Ectodermal cell (in vitro differentiated cells): ENCODE measurements around the gene LGR4.

Experiments
- H3K27ac ChIP-seq: 2 replicates; pipeline ENCODE4 v1.7.0; 2013; ENCODE audit warnings: mild to moderate bottlenecking, low read depth, low read length; ENCODE audit not compliant: insufficient read depth, poor library complexity, severe bottlenecking
- H3K27me3 ChIP-seq: 2 replicates; pipeline ENCODE4 v1.7.0; 2013; ENCODE audit warnings: mild to moderate bottlenecking, low read length; ENCODE audit not compliant: insufficient read depth, control insufficient read depth, poor library complexity, severe bottlenecking
- H3K36me3 ChIP-seq: one replicate; pipeline ENCODE4 v1.7.0; 2013; ENCODE audit warnings: low read length; ENCODE audit not compliant: control insufficient read depth, insufficient read depth
- H3K4me1 ChIP-seq: one replicate; pipeline ENCODE4 v1.7.0; 2013; ENCODE audit warnings: low read length; ENCODE audit not compliant: control insufficient read depth, insufficient read depth
- H3K4me3 ChIP-seq: 2 replicates; pipeline ENCODE4 v1.7.0; 2013; ENCODE audit warnings: low read depth, low read length, control low read depth; ENCODE audit not compliant: insufficient read depth
- H3K9me3 ChIP-seq: 2 replicates; pipeline ENCODE4 v1.7.0; 2013; ENCODE audit warnings: mild to moderate bottlenecking, low read length, moderate library complexity; ENCODE audit not compliant: control insufficient read depth
- WGBS, 2 experiments: methylation state at CpG; one replicate each; pipeline ENCODE4 v1.1.7; 2013; ENCODE audit warnings: missing lambda C conversion rate in 2 of 2; 5-methylcytosine and 5-hydroxymethylcytosine counted together

The LGR4 gene

DNA sequence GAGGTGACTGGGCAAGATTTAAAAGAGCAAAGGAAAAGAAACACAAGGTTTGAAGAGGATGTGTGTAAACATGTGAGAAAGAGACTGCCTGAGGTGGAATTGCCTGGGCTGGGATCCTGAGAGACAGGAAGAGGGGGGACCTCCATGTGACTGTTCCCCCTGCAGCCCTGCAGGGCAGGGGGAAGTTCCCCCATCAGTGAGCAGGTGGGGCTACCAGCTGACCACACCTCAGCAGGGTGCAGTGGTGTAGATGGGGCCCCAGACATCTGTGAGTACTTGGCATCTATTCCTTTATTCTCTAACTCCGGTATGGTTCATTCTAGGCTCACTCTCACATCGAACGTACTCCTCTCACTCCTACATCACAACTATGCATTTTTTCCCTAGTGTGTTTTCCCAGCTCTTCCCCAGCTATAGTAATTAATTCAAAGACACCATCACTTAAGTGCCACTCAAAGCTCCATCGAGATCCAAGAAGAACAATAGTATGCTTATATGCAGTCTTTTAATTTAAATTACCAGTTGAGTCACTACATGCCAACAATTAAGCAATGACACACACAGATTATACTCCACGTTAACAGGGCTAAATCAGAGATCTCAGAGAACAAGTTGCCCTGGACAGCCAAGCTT lies 42.7 kb downstream of the LGR4 start:
- no peak overlapping the region for H3K27ac ChIP-seq
- no peak overlapping the region for H3K4me3 ChIP-seq
- no peaks in the 10 kb centered on the region for H3K27me3 ChIP-seq
- H3K9me3 ChIP-seq = no peaks in the 10 kb centered on the region
- 74 to 77% methylated on average over 4 to 5 of the region's 5 CpGs for WGBS, 2 experiments
- peaks cover 15% of the 10 kb centered on the region for H3K4me1 ChIP-seq
- H3K36me3 ChIP-seq = no peaks in the 10 kb centered on the region

- H3K4me1 ChIP-seq = peaks cover 34% of the 10 kb centered on the region
- whole genome bisulfite sequencing, 2 experiments = 93 to 94% methylated on average over 7 of the region's 7 CpGs
- H3K9me3 ChIP-seq = no peaks in the 10 kb centered on the region
- H3K36me3 ChIP-seq = no peaks in the 10 kb centered on the region
- no peak overlapping the region for H3K4me3 ChIP-seq
- H3K27me3 ChIP-seq = no peaks in the 10 kb centered on the region
- H3K27ac ChIP-seq = no peak overlapping the region
Observed at GRCh38 chr11:27427183-27427980, 45.2 kb downstream of the LGR4 start.

DNA sequence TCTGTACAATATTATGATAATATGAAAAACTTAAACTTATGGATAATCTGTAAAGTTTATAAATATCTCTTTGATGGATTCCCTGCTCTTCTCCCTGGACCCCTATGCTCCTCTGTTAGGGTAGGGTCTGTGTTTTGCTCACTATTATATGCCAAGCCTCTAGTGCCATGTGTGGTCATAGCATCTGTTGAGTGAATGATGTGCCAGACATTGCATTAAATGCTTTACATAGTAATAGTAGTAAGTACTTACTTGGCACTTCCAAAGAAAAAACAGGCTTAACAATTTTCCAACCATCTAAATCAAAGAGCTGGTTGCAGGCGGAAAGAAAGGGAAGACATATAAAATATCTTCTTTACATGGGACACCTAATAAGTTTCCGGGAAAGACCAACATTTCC lies 46.8 kb downstream of the LGR4 start:
- peaks cover 38% of the 10 kb centered on the region for H3K4me1 ChIP-seq
- no peaks in the 10 kb centered on the region for H3K36me3 ChIP-seq
- no peaks in the 10 kb centered on the region for H3K27me3 ChIP-seq
- H3K27ac ChIP-seq = no peak overlapping the region
- 91 to 94% methylated on average over 2 of the region's 2 CpGs for WGBS, 2 experiments
- H3K9me3 ChIP-seq = no peaks in the 10 kb centered on the region
- no peak overlapping the region for H3K4me3 ChIP-seq

DNA sequence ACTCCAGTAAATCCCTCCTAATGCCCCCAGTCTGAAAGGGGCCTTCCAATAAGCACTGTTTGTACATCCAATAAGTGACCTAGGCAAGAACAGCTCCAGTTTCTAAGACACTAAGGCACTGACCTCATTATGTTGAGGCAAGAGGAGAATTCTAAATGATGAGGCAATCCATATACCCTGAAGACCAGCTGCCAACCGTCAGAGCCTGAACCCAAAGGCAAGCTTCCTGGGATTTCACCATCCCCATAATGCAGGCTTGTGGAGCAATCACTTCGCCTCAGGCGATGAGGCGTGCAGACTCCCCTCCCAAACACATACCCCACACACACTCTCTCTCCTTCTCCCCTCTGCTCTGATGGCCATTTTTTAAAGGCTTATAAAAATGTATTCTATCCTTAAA lies 49.5 kb downstream of the LGR4 start:
- H3K9me3 ChIP-seq = no peaks in the 10 kb centered on the region
- no peaks in the 10 kb centered on the region for H3K36me3 ChIP-seq
- no peaks in the 10 kb centered on the region for H3K27me3 ChIP-seq
- 68 to 78% methylated on average over 4 of the region's 4 CpGs for WGBS, 2 experiments
- no peak overlapping the region for H3K4me3 ChIP-seq
- peaks cover 32% of the 10 kb centered on the region for H3K4me1 ChIP-seq
- H3K27ac ChIP-seq = peak overlapping the region; percentile 45

DNA sequence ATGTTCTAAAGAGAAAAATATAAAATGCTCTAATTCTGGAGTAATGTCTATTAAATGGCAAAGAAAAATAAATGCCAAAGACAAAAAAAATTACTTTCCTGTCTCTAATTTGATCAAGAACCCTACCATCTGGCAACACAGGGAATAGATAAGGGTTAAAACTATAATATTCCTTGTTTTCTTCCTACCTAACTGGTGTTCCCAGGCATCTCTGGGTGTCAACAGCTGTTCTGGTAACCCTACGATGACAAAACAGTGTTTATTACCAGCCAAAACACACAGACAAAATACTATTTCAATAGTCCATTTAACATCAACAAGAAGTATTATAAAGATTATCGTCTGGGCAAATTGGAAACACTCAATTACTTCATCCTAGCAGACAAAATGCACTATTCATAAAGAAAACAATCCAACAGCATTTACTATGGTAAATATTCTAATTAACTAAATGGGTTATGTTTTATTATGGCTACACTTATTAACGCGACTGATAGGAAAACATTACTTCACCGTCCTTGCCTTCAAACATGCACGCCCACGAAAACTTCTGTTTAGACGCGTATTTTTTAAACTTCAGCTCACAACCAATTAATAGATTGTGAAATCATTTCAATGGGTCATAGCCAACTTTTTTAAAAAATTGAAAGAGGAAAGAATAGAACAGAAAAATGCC lies 50.6 kb downstream of the LGR4 start:
- Histone ChIP-seq H3K27me3 (no peaks in the 10 kb centered on the region), H3K9me3 (no peaks in the 10 kb centered on the region), H3K36me3 (no peaks in the 10 kb centered on the region), H3K4me1 (peaks cover 34% of the 10 kb centered on the region), H3K27ac (no peak overlapping the region), H3K4me3 (no peak overlapping the region)
- WGBS, 2 experiments = 86 to 91% methylated on average over 4 to 9 of the region's 9 CpGs

DNA sequence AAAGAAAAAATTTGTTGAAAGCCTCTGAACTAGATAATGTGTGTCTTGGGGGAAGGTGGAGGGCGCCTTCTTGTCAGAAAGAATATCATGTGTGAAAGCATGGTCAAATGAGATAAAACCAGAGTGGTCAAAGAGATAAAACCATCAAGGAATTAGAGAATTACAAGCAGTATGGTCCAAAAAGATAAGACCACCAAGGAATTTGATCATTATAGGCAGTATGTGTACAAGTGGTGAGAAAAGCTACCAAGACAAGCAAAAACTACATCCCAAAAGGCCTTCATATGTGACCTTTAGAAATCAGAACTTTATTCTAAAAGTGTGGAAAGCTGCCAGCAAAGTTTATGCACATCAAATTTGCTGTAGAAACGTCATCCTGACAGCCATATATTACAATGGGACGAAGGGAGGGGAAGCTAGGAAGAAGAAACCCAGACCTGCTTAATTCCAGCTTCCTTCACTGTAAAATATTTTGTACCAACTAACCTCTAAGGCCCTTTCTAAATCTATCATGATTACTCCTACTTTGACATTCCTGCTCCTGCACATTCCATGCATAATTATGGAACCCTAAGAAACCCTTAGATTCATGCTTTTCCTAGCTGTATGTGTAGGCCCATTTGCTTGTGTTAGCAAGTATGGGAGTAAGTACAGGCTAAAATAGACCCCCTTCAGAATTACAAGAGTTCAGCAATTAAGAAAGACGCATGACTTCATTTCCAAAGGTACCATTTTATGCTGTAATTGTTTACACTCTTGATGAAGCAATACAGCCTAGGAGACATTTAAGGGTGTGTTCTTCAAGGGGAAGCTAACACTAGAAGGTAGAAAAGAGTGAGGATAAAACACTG lies 51.6 kb downstream of the LGR4 start:
- H3K4me3 ChIP-seq = no peak overlapping the region
- H3K27me3 ChIP-seq = no peaks in the 10 kb centered on the region
- WGBS, 2 experiments = 86 to 89% methylated on average over 4 of the region's 4 CpGs
- no peak overlapping the region for H3K27ac ChIP-seq
- H3K36me3 ChIP-seq = no peaks in the 10 kb centered on the region
- H3K9me3 ChIP-seq = no peaks in the 10 kb centered on the region
- peaks cover 34% of the 10 kb centered on the region for H3K4me1 ChIP-seq

- no peaks in the 10 kb centered on the region for H3K9me3 ChIP-seq
- H3K4me3 ChIP-seq = no peak overlapping the region
- 92 to 93% methylated on average over 4 of the region's 4 CpGs for WGBS, 2 experiments
- H3K27me3 ChIP-seq = no peaks in the 10 kb centered on the region
- peaks cover 36% of the 10 kb centered on the region for H3K4me1 ChIP-seq
- no peaks in the 10 kb centered on the region for H3K36me3 ChIP-seq
- no peak overlapping the region for H3K27ac ChIP-seq
Observed at GRCh38 chr11:27420217-27420616, 52.4 kb downstream of the LGR4 start.

DNA sequence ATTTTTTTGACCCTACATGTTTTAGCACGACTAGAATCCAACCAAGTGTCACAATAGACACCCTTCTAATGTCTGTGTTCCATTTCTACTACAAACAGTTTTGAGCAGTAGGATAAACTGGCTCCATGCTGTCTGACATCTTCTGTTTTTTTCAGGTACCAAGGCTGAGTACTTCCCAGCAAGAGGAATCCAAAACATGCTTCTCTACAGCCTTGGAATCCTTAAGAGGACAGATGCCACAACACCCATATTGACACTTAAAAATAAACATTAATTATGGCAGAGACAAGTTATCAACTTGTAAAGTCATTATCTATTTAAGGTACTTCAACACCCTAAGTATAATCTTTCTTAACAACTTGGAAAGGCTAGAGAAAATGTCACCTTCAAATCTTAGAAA lies 54.2 kb downstream of the LGR4 start:
- H3K36me3 ChIP-seq = no peaks in the 10 kb centered on the region

GRCh38 chr11:27416568-27417176 lies 55.9 kb downstream of the LGR4 start:
- H3K36me3 ChIP-seq = no peaks in the 10 kb centered on the region
- H3K27me3 ChIP-seq = no peaks in the 10 kb centered on the region
- WGBS, 2 experiments = 100% methylated on average over 1 to 2 of the region's 2 CpGs
- H3K4me1 ChIP-seq = peaks cover 20% of the 10 kb centered on the region
- no peak overlapping the region for H3K4me3 ChIP-seq
- no peak overlapping the region for H3K27ac ChIP-seq
- no peaks in the 10 kb centered on the region for H3K9me3 ChIP-seq

More for the DNA sequence above, 54.2 kb downstream of the LGR4 start:
- Histone ChIP-seq H3K27me3 (no peaks in the 10 kb centered on the region), H3K4me3 (no peak overlapping the region), H3K9me3 (no peaks in the 10 kb centered on the region), H3K4me1 (peaks cover 33% of the 10 kb centered on the region), H3K27ac (no peak overlapping the region)
- WGBS, 2 experiments = 89 to 93% methylated on average over 1 of the region's 1 CpG
